ACC112 (cell line): ENCODE data around the gene PTPRN2.

Experiments used
- H2AFZ ChIP-seq: fragments of 200-600 bp; sonication (generic); one replicate; pipeline ENCODE4 v1.6.0; 2017; ENCODE audit warnings: antibody characterized with exemption, low read length; ENCODE audit not compliant: unreplicated experiment
- H3K27ac ChIP-seq: fragments of 200-600 bp; sonication (generic); 2 replicates; pipeline ENCODE4 v1.5.1; 2014; ENCODE audit warnings: low read depth, mild to moderate bottlenecking, antibody characterized with exemption, low read length, moderate library complexity
- H3K27me3 ChIP-seq: fragments of 200-600 bp; sonication (generic); 2 replicates; pipeline ENCODE4 v1.6.1; 2014; ENCODE audit warnings: mild to moderate bottlenecking, antibody characterized with exemption, low read length, moderate library complexity, mixed read lengths; ENCODE audit not compliant: insufficient read depth
- H3K36me3 ChIP-seq: fragments of 200-600 bp; sonication (generic); 2 replicates; pipeline ENCODE4 v1.6.1; 2016; ENCODE audit warnings: mild to moderate bottlenecking, antibody characterized with exemption, low read length, moderate library complexity, mixed read lengths; ENCODE audit not compliant: insufficient read depth
- H3K4me1 ChIP-seq: fragments of 200-600 bp; sonication (generic); one replicate; pipeline ENCODE4 v1.6.1; 2016; ENCODE audit warnings: low read length, mixed read lengths; ENCODE audit not compliant: insufficient read depth, unreplicated experiment, control insufficient read depth
- H3K4me3 ChIP-seq: fragments of 200-600 bp; sonication (generic); 2 replicates; pipeline ENCODE4 v1.5.1; 2014; ENCODE audit warnings: mild to moderate bottlenecking, low read depth, low read length
- H3K79me2 ChIP-seq: fragments of 200-600 bp; sonication (generic); one replicate; pipeline ENCODE4 v1.6.0; 2016; ENCODE audit warnings: low read length; ENCODE audit not compliant: control insufficient read depth, unreplicated experiment, insufficient read depth

PTPRN2 gene

DNA sequence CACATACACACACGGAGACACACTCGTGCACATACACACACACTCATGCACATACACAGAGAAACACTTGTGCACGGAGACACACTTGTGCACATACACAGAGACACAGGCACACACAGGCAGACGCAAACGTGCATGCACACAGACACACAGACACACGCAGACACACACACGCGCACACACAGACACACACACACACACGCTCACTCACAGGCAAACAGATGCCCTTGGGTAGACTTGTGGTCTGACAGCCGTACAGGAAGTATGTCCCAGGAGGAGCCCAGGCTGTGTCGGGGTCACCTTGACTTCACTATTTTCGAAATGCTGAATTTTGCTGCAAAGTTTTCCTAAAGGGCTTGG lies 712.8 kb downstream of the PTPRN2 start:
- Histone ChIP-seq H3K36me3 (no peaks in the 10 kb centered on the region), H3K4me3 (no peak overlapping the region), H2AFZ (no peak overlapping the region), H3K79me2 (no peaks in the 10 kb centered on the region), H3K4me1 (no peaks in the 10 kb centered on the region), H3K27ac (no peak overlapping the region), H3K27me3 (no peaks in the 10 kb centered on the region)

DNA sequence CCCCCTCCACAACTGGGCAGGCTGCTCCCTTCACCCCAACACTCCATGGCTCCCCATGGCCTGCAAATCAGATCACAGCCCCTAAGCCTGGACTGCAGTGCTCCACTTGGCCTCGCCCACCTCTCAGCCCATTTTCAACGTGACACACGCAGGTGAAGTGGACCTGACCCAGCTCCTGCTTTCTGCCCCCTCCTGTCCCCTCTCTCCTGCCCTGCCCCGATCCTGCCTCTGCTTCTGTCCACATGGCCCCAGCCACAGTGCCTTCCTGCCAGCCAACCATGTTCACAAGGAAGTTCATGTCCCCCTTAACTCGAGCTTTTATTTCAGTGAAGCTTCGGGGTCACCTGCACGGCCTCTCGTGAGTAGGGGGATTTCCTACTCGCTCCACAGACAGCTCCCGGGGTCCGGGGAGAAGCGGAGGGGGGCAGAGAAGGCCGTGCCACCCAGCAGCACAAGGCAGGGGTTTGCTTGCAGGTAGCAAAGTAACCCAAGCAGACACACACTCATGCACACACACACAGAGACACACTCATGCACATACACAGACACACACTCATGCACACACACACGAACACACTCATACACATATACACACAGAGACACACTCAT lies 713.3 kb downstream of the PTPRN2 start:
- no peaks in the 10 kb centered on the region for H3K4me1 ChIP-seq
- H3K79me2 ChIP-seq, result no peaks in the 10 kb centered on the region
- no peak overlapping the region for H2AFZ ChIP-seq
- H3K27me3 ChIP-seq, result no peaks in the 10 kb centered on the region
- no peaks in the 10 kb centered on the region for H3K36me3 ChIP-seq
- no peak overlapping the region for H3K27ac ChIP-seq
- H3K4me3 ChIP-seq, result no peak overlapping the region

DNA sequence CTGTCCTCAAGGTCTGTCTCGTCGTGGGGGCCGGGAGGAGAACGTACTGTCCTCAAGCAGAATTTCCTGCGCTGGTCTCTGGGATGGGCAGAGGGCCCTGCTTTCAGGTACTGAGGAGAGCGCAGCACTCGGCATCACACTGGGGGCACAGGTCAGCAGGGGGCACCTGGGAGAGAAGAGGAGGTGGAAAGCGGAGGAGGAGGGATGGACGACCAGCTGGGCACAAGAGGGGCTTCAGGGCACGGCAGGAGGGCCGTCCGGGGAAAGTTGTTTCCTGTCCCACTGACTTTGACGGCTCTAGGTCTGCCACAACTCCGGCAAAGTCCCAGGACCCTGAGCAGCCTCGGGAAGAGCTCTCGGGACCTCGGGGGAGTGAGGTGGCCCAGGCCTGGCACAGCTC lies 714.0 kb downstream of the PTPRN2 start:
- Histone ChIP-seq H3K36me3 (no peaks in the 10 kb centered on the region), H3K27me3 (no peaks in the 10 kb centered on the region), H3K4me3 (no peak overlapping the region), H3K79me2 (no peaks in the 10 kb centered on the region), H2AFZ (no peak overlapping the region), H3K4me1 (no peaks in the 10 kb centered on the region), H3K27ac (no peak overlapping the region)

DNA sequence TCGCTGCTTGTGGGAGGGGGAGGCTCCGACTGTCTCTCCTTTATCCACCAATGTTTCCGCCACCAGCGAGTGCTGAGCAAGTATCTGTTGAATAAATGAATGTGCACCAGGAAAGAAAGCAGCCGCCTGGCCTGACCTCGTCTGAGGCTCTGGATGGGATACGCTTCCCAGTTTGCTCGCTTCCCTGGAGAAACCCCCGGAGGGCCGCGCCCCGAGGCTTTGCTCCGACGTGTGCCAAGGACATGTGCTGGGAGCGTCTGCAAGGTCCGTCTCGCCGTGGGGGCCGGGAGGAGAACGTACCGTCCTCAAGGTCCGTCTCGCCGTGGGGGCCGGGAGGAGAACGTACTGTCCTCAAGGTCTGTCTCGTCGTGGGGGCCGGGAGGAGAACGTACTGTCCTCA lies 714.4 kb downstream of the PTPRN2 start:
- H2AFZ ChIP-seq, result no peak overlapping the region
- H3K36me3 ChIP-seq, result no peaks in the 10 kb centered on the region
- no peak overlapping the region for H3K4me3 ChIP-seq
- H3K79me2 ChIP-seq, result no peaks in the 10 kb centered on the region
- H3K4me1 ChIP-seq, result no peaks in the 10 kb centered on the region
- no peaks in the 10 kb centered on the region for H3K27me3 ChIP-seq
- H3K27ac ChIP-seq, result no peak overlapping the region

DNA sequence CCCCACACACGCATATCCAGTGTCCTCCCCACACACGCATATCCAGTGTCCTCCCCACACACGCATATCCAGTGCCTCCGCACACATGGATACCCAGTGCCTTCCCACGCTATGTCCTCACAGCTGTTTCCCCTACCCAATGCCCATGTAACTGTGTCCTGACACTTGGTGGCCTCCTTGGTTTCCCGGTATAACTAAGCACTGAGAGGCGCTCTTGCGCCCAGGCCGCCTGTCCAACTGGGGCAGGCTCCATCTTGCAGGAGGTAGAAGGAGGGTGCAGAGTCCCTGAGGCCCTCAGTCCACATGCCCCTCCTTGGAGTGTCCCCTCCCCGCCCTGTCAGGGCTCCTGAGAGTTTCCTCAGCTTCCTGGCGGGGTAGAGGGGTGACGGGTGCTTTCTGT lies 715.2 kb downstream of the PTPRN2 start:
- Histone ChIP-seq H3K36me3 (no peaks in the 10 kb centered on the region), H3K27ac (no peak overlapping the region), H2AFZ (no peak overlapping the region), H3K4me1 (no peaks in the 10 kb centered on the region), H3K79me2 (no peaks in the 10 kb centered on the region), H3K4me3 (no peak overlapping the region), H3K27me3 (no peaks in the 10 kb centered on the region)

DNA sequence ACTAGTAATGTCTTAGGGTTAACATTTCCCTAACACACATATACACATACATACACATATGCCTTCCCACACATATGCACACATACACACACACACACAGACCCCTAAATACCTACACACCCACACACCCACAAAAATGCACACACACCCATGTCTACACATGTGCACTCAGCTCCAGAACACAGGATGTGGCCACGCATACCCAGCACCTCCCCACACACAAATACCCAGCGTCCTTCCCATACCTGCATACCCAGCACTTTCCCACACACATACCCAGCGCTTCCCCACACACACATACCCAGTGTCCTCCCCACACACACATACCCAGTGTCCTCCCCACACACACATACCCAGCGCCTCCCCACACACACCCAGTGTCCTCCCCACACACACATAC lies 715.9 kb downstream of the PTPRN2 start:
- H3K4me3 ChIP-seq, result no peak overlapping the region
- H3K79me2 ChIP-seq, result no peaks in the 10 kb centered on the region
- no peaks in the 10 kb centered on the region for H3K27me3 ChIP-seq
- H3K27ac ChIP-seq, result no peak overlapping the region
- H3K36me3 ChIP-seq, result no peaks in the 10 kb centered on the region
- H3K4me1 ChIP-seq, result no peaks in the 10 kb centered on the region
- no peak overlapping the region for H2AFZ ChIP-seq

DNA sequence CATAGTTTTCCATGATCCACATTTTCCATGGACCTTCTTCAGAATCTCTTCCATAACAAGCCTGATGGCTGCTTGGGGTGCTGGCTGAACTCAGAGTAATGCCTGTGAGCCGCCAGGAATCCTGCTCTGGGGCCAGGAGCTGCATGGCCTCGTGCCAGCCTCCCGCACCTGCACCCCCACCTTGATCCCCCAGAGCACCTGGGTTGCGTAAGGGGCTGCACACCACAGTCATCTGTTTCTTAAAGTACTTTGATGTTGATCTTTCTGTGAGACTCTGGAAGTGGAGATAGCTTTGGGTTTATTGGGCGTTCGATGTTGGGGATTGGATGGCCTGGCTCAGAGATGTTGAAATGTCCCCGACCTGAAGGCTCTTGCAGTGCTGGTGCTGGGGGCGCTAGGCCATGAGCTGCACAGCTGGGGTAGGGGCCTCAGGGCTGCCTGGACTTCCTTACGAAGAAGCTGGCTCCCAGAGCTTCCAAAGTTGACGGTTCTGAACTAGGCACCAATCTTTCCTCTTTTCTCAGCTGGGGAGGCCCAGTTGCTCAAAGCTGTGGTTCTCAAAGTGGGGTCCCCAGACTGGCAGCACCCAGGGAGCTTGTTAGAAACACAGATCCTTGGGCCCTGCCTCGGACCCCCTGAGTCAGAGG lies 716.9 kb downstream of the PTPRN2 start:
- no peaks in the 10 kb centered on the region for H3K4me1 ChIP-seq
- H2AFZ ChIP-seq, result no peak overlapping the region
- no peaks in the 10 kb centered on the region for H3K79me2 ChIP-seq

DNA sequence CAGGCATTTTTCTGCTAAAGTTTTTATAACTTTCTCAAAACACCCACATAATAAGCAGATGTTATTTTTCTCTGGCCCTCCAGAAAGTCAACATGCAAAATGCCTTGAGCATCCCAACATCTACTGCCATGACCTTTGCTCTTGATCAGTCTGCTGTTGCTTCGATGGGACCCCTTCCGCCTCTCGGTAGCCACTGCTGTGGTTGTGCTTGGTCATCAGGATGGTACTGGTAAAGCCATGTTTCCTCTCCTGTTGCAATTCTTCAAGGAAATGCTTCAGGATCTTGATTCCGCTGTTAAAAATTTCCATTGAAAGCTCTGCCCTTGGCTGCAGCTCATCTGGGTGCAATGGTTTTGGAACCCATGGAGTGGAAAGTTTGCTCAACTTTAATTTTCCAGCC lies 717.8 kb downstream of the PTPRN2 start:
- Histone ChIP-seq H3K36me3 (no peaks in the 10 kb centered on the region), H3K4me1 (no peaks in the 10 kb centered on the region), H3K27me3 (no peaks in the 10 kb centered on the region), H2AFZ (no peak overlapping the region), H3K27ac (no peak overlapping the region), H3K79me2 (no peaks in the 10 kb centered on the region), H3K4me3 (no peak overlapping the region)

More for the DNA sequence above, 716.9 kb downstream of the PTPRN2 start:
- Histone ChIP-seq H3K36me3 (no peaks in the 10 kb centered on the region), H3K27ac (no peak overlapping the region), H3K27me3 (no peaks in the 10 kb centered on the region), H3K4me3 (no peak overlapping the region)

DNA sequence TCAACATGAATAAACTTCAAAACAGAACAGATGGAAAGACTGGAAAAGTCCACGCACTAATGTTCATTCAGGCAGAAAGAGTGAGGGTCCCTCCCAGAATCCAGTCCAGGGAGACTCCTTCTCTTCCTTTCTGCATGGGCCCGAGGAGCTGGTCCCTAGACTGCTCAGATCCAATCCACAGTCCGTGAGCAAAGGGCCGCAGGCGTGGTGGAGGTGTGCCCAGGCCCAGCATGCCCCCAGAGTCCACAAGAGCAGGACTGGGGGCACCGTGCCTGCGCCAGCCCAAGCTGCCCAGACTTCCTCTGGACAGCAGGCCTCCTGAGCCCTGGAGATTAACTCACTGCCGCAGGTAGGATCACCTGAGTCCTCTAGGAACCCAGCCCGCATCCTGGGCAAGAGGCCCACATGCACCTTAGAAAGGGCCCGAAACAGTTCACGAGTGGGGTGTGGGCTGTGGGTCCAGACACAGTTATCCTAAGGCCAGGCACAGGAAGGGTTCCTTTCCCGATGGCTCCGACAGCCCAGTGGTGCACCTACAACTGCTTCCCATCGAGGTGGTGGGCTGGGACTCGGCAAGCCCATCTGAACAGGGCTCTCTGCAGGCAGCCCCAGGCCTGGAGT lies 719.8 kb downstream of the PTPRN2 start:
- Histone ChIP-seq H3K4me3 (no peak overlapping the region), H3K36me3 (no peaks in the 10 kb centered on the region), H3K27me3 (no peaks in the 10 kb centered on the region), H3K4me1 (no peaks in the 10 kb centered on the region), H3K27ac (no peak overlapping the region), H3K79me2 (no peaks in the 10 kb centered on the region), H2AFZ (no peak overlapping the region)

DNA sequence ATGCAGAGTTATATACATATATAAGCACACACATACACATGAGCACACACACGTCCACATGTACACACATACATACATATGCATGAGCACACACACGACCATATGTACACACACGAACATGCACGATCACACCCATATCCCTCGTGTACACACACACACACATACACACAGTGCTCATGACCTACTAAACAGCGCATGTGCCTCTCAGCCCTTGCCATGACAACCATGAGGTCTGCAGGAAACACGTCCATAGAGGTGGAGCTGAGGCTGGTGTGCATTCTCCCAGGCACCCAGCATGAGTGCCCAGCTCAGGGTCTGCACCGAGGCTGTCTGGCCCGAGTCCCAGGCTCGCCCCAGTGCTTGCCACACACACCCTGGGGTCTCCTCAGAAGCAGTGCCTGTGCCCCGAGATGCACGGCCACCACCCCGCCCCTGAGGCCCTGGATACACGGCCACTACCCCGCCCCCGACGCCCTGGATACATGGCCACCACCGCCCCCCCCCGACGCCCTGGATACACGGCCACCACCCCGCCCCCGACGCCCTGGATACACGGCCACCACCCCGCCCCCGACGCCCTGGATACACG lies 721.2 kb downstream of the PTPRN2 start:
- no peaks in the 10 kb centered on the region for H3K36me3 ChIP-seq
- H3K4me3 ChIP-seq, result no peak overlapping the region
- no peaks in the 10 kb centered on the region for H3K4me1 ChIP-seq
- H3K79me2 ChIP-seq, result no peaks in the 10 kb centered on the region
- no peak overlapping the region for H2AFZ ChIP-seq
- H3K27ac ChIP-seq, result no peak overlapping the region
- no peaks in the 10 kb centered on the region for H3K27me3 ChIP-seq
